ENCODE measurements around the gene RFT1.

GRCh38 chr3:53129344-53129743 lies 891 bp downstream of the RFT1 start:
- TF ChIP-seq CTCF (IDR thresholded peaks at IDR 0.05; ENCODE audit: extremely low read depth in 1 of 2, insufficient read depth in 1 of 2, low read depth in 1 of 2, low read length in 2 of 2) (no peak), FOS (IDR thresholded peaks at IDR 0.05; ENCODE audit: borderline replicate concordance, insufficient read depth, low read length) (no peak), POLR2AphosphoS5 (IDR thresholded peaks at IDR 0.05; ENCODE audit: insufficient read depth, low read depth, low read length) (no peak), EZH2 (IDR thresholded peaks at IDR 0.05; ENCODE audit: borderline replicate concordance, low read depth, low read length, severe bottlenecking) (no peak), POLR2A (IDR thresholded peaks at IDR 0.05; ENCODE audit: low read depth, low read length) (no peak), MAX (IDR thresholded peaks at IDR 0.05; ENCODE audit: insufficient read depth, insufficient read length) (no peak), JUN (IDR thresholded peaks at IDR 0.05; ENCODE audit: borderline replicate concordance, insufficient read depth, insufficient read length, low read depth) (no peak), MYC (IDR thresholded peaks at IDR 0.05; ENCODE audit: low read depth, low read length) (no peak), GATA2 (IDR thresholded peaks at IDR 0.05; ENCODE audit: insufficient read depth, insufficient read length, low read depth, low read length) (no peak)
